MG63 (cell line): ENCODE measurements around the gene C19orf25. TPM values are rescaled to one million over a fixed set of nuclear protein-coding genes. Genes with fewer than 3 reads are reported as not detected.

Source experiments
- DNase-seq: peaks from one replicate; pipeline ENCODE4 v3.0.0-alpha.2; 2020
- H3K27me3 ChIP-seq: fragments of 250-450 bp; sonication (Bioruptor Pico); 2 replicates; pipeline ENCODE4 v1.5.1; 2020; ENCODE audit warnings: mild to moderate bottlenecking, moderate library complexity
- H3K36me3 ChIP-seq: fragments of 250-450 bp; sonication (Bioruptor Pico); 2 replicates; pipeline ENCODE4 v1.5.1; 2020; ENCODE audit warnings: mild to moderate bottlenecking, moderate library complexity
- H3K4me3 ChIP-seq: fragments of 250-450 bp; sonication (Bioruptor Pico); 2 replicates; pipeline ENCODE4 v1.5.1; 2020; ENCODE audit warnings: mild to moderate bottlenecking, moderate library complexity
- H3K9me3 ChIP-seq: fragments of 250-450 bp; sonication (Bioruptor Pico); 2 replicates; pipeline ENCODE4 v1.5.1; 2020; ENCODE audit warnings: mild to moderate bottlenecking, moderate library complexity
- total RNA-seq: library from RNA; depleted of rRNA; stranded (reverse); fragments of >200 nt; shearing (Covaris generic); gene quantifications from 2 replicates; pipeline ENCODE4 v1.2.3, GENCODE V29; 2014; ENCODE audit warnings: low replicate concordance; rRNA removed

The C19orf25 gene
- total RNA-seq, 1 experiment from 2014 or later: 51.6 TPM

DNA sequence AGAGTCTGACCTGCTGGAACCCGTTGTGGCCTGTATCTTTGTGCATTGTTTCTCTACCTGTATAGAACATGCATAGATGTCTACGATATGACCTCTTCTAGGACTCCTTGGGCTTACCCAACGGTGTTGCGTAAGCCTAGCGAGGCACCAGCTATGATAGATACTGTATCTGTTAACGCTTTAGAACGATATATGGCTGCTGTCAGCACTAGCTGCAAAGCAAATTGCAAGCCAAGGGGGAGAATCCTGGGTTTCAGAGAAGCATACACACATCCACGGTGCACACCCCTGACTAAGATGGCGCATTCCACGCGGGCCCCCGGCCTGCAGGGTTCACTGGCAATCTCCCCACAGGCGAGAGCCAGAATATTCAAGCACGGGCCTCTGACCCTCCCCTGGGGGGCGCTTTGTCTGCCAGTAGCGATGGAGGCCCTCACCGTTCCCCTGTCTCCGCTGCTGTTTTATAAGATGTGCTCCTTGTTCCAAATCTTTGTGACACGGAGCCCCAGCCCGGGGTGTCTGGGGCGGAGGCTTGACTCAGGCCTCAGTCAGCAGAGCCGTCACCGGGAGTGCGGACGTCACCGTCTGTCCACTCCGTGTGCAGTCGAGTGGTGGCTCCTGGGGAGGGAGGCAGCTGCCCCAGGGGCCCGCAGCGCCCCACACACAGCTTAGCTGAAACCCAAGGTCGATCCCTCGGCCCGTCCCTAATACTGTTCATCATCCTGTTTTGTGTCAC lies 53.7 kb downstream of the C19orf25 start:
- peaks cover 12% of the 10 kb centered on the region for H3K36me3 ChIP-seq
- no peaks in the 10 kb centered on the region for H3K9me3 ChIP-seq
- no peaks in the 10 kb centered on the region for H3K27me3 ChIP-seq
- DNase-seq: no peak
- H3K4me3 ChIP-seq: no peak overlapping the region

DNA sequence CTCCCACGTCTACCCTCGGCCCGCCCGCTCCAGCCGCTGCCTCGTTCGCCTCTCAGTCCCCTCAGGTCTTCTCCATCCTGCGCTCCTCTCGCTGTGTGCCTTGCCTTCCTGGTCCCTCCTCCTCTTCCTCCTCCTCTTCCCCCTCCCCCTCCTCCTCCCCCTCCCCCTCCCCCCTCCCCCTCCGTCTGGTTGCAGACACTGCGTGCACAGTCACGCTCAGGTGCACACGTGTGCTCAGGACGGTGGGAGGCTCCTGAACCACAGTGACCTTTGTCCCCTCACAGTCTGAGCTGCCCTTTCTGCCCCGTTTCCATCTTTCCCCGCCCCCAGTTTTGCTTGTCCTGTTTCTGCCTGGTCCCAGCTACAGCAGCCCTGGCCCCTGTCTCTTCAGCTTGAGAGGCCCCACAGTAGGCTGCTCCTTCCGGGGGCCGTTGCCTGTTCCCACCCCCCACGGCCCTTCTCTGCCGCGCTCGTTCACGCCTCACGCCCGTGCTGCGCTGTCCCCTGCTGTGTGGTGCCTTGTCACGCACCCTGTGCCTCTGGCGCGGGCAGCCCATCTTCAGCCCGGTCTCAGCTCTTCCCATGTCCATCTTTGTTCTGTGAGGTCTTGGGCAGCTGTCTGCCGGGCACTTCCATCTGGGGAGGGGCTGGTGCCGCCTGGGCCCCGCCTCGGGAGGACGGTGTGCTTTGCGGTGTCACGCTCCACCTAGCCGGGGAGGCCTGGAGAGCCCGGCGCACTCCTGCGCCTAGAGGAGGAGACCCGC lies 54.6 kb downstream of the C19orf25 start:
- no peaks in the 10 kb centered on the region for H3K27me3 ChIP-seq
- no peak for DNase-seq
- no peaks in the 10 kb centered on the region for H3K9me3 ChIP-seq
- H3K36me3 ChIP-seq: peaks cover 12% of the 10 kb centered on the region
- H3K4me3 ChIP-seq: no peak overlapping the region

DNA sequence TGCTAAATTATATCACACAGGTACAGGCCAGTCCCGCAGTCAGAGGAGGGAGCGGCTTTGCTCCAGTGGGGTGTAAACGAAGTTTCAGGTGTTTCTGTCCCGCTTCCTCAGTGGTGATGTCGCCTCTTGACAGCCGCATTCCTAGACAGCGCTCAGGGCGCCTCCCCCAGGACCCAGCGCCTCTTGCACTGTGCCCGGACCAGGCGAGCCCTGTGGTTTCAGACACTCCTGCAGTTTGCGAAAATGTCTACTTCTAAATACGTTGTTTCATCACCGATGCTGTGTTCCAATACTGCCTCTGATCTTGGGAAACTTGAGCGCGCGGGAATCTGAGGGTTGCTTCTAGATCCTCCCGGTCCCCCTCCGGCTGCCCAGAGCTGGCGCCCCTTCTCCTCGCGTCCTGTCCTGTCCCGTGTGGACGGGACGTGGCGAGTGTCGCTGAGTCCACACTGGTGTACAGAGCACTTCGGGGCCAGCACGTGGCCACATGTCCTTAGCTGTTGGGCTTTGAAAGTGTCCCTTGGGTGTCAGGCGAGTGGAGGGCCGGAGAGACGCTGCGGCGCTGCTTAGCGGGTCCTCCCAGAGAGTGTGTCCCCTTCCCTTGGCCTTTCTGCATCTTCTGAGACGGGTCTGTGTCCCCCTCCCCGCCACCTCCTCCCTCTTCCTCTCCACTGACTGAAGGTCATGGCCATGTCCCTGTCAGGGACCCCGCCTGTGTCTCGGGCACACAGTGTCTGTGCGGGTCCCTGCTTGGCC lies 55.4 kb downstream of the C19orf25 start:
- Histone ChIP-seq H3K36me3 (peaks cover 11% of the 10 kb centered on the region), H3K9me3 (no peaks in the 10 kb centered on the region), H3K4me3 (no peak overlapping the region)

More for the DNA sequence above, 55.4 kb downstream of the C19orf25 start:
- DNase-seq: no peak
- no peaks in the 10 kb centered on the region for H3K27me3 ChIP-seq

Other genes with a start within 250 kb of the C19orf25 start
- gene CBARP, start 241.2 kb downstream of the C19orf25 start, total RNA-seq: 0.30 and 0.35 TPM in 2 replicates
- gene ATP5F1D, start 237.5 kb downstream of the C19orf25 start, total RNA-seq: 29.4 and 33.8 TPM in 2 replicates
- 4.6 and 5.7 TPM in 2 replicates for gene MIDN, start 230.6 kb downstream of the C19orf25 start, total RNA-seq
- 64.1 and 68.5 TPM in 2 replicates for gene CIRBP, start 209.9 kb downstream of the C19orf25 start, total RNA-seq
- gene FAM174C, start 203.7 kb downstream of the C19orf25 start, total RNA-seq: 32.2 and 57.2 TPM in 2 replicates
- gene EFNA2, start 193.3 kb downstream of the C19orf25 start, total RNA-seq: 0.76 TPM in 1 of 2 replicates, not detected in the other
- gene NDUFS7, start 95.3 kb downstream of the C19orf25 start, total RNA-seq: 19.3 and 49.5 TPM in 2 replicates
- 22.1 and 30.7 TPM in 2 replicates for gene GAMT, start 77.7 kb downstream of the C19orf25 start, total RNA-seq
- gene DAZAP1, start 71.6 kb downstream of the C19orf25 start, total RNA-seq: 107 and 149 TPM in 2 replicates
- 702 and 820 TPM in 2 replicates for gene RPS15, start 40.8 kb downstream of the C19orf25 start, total RNA-seq
- 0.59 and 2.0 TPM in 2 replicates for gene APC2, start 29.1 kb downstream of the C19orf25 start, total RNA-seq
- gene PCSK4, start 11.1 kb upstream of the C19orf25 start, total RNA-seq: 0.40 and 9.0 TPM in 2 replicates
- gene REEP6, start 12.0 kb upstream of the C19orf25 start, total RNA-seq: 0.99 and 1.9 TPM in 2 replicates
- 1.1 TPM in 1 of 2 replicates, not detected in the other for gene ADAMTSL5, start 33.8 kb upstream of the C19orf25 start, total RNA-seq
- gene PLK5, start 44.9 kb upstream of the C19orf25 start, total RNA-seq: not detected in 2 replicates
- gene MEX3D, start 89.1 kb upstream of the C19orf25 start, total RNA-seq: 26.0 and 27.5 TPM in 2 replicates
- gene MBD3, start 113.7 kb upstream of the C19orf25 start, total RNA-seq: 75.8 and 119 TPM in 2 replicates
- gene UQCR11, start 126.2 kb upstream of the C19orf25 start, total RNA-seq: 59.5 and 192 TPM in 2 replicates
- gene TCF3, start 173.4 kb upstream of the C19orf25 start, total RNA-seq: 78.5 and 135 TPM in 2 replicates